VCaP (cell line): ENCODE data around the gene ADCY2.

Experiments
- H3K27ac ChIP-seq: fragments of 450-650 bp; 2 replicates; pipeline ENCODE4 v1.5.1; 2017
- TF ChIP-seq, protein P1 (sequence below): fragments of 450-650 bp; conservative IDR thresholded peaks from 2 replicates; pipeline ENCODE4 v1.5.1; 2017; ENCODE audit warnings: mild to moderate bottlenecking, moderate library complexity

ADCY2 gene

GRCh38 chr5:7446913-7447312 is 51.0 kb downstream of the ADCY2 start:
- H3K27ac ChIP-seq = no peak overlapping the region
- TF ChIP-seq, protein P1, sequence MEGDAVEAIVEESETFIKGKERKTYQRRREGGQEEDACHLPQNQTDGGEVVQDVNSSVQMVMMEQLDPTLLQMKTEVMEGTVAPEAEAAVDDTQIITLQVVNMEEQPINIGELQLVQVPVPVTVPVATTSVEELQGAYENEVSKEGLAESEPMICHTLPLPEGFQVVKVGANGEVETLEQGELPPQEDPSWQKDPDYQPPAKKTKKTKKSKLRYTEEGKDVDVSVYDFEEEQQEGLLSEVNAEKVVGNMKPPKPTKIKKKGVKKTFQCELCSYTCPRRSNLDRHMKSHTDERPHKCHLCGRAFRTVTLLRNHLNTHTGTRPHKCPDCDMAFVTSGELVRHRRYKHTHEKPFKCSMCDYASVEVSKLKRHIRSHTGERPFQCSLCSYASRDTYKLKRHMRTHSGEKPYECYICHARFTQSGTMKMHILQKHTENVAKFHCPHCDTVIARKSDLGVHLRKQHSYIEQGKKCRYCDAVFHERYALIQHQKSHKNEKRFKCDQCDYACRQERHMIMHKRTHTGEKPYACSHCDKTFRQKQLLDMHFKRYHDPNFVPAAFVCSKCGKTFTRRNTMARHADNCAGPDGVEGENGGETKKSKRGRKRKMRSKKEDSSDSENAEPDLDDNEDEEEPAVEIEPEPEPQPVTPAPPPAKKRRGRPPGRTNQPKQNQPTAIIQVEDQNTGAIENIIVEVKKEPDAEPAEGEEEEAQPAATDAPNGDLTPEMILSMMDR = no peak

GRCh38 chr5:7453947-7454346 is 58.0 kb downstream of the ADCY2 start:
- TF ChIP-seq, protein P1 = no peak
- no peak overlapping the region for H3K27ac ChIP-seq

DNA sequence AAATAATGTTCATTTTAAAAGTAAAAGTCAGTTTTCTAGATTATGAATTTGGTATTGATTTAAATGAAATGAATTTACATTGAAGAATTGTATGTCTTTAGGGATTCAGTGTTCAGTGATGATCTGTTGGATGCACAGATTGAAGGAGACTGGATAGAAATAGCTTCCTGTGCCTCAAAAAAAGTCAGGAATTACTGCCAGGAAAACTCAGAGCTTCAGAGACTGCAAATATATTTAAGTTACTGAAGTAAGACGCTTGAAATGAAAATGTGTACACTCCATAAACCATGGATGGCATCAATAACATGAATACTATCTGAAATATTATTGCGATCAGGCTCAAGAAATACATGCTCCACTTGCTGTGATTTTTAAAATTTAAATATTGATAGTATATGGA is 60.3 kb downstream of the ADCY2 start:
- TF ChIP-seq, protein P1 = no peak
- H3K27ac ChIP-seq = no peak overlapping the region

DNA sequence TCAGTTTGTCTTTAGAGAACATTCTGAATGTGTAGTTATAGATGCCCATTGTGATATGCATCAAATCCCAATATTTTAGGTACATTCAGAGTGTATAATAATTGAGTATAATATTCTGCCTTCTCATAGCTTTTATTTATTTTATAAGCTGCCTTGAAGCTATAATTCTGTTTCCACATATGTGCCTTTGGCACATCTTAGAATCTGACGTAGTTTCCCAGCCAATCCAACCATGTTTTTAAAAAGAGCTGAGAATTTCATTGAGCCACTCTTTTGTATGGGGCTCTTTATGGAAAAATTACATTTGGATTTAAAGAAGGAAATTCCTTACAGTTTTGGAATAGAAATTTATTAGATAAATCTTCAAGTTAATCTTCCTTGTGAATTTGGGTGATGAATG is 65.4 kb downstream of the ADCY2 start:
- H3K27ac ChIP-seq = no peak overlapping the region
- TF ChIP-seq, protein P1 = no peak

GRCh38 chr5:7462758-7463157 is 66.8 kb downstream of the ADCY2 start:
- H3K27ac ChIP-seq = no peak overlapping the region
- TF ChIP-seq, protein P1 = no peak

GRCh38 chr5:7464182-7464581 is 68.2 kb downstream of the ADCY2 start:
- TF ChIP-seq, protein P1 = peak; percentile 49

DNA sequence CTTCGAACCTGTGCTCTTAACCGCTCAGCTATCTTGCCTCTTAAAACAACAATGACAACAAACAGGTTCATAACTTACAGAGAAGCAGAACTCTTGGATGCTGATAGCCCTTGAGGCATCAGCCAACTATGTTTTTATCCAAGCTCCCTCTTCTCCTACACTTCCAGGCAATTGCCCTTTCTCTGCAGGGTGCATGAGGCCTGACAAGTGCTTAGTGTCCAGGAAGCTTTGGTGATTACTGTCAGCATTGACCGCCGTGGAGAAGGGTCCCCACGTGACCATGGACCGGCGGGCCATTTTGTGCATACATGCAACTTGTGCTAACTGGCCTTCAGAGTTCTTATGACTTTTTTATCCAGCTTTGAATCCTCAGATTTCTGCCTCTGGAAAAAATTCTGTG is 71.2 kb downstream of the ADCY2 start:
- TF ChIP-seq, protein P1 = no peak
- no peak overlapping the region for H3K27ac ChIP-seq

More at GRCh38 chr5:7464182-7464581, 68.2 kb downstream of the ADCY2 start:
- no peak overlapping the region for H3K27ac ChIP-seq

GRCh38 chr5:7468742-7469141 is 72.8 kb downstream of the ADCY2 start:
- TF ChIP-seq, protein P1 = no peak
- H3K27ac ChIP-seq = no peak overlapping the region
